ENCODE results near the gene PDP2.

PDP2 gene

DNA sequence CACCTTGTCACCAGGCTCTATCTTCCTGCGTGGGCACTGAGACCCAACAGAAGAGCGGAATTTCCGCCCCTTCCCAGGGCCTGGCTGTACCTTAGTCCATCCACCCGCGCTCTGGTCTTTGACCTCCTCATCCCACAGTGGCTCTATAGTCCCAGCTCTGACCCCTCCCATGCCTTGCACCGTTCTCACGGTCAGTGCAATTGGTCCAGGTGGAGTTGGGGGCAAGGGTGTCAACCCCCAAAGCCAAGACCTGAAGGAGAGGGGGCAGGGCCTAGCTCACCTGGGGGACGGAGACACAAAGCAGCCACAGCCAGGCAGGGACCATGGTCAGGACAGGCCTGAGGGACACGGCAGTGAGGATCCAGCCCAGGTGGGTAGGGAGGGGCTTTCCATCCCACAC is 37.4 kb downstream of the PDP2 start:
- H3K27me3 ChIP-seq (ENCODE audit: insufficient read depth, poor library complexity, severe bottlenecking), result peaks cover 5% of the 10 kb centered on the region
- no peak overlapping the region for H3K4me3 ChIP-seq (replicated peaks; ENCODE audit: insufficient read depth, low read length)
- no peak for DNase-seq (ENCODE audit: low read depth in 1 of 2, low spot score in 1 of 2)
- no peak overlapping the region for H3K27ac ChIP-seq (replicated peaks)
- TF ChIP-seq REST (IDR thresholded peaks at IDR 0.05; ENCODE audit: insufficient replicate concordance, low read depth) (no peak), GABPA (IDR thresholded peaks at IDR 0.05; ENCODE audit: low read depth) (no peak), SPI1 (IDR thresholded peaks at IDR 0.05; ENCODE audit: borderline replicate concordance, low read depth) (no peak), POLR2AphosphoS5 (IDR thresholded peaks at IDR 0.05; ENCODE audit: low read depth) (no peak)
- TF ChIP-seq, protein P1, sequence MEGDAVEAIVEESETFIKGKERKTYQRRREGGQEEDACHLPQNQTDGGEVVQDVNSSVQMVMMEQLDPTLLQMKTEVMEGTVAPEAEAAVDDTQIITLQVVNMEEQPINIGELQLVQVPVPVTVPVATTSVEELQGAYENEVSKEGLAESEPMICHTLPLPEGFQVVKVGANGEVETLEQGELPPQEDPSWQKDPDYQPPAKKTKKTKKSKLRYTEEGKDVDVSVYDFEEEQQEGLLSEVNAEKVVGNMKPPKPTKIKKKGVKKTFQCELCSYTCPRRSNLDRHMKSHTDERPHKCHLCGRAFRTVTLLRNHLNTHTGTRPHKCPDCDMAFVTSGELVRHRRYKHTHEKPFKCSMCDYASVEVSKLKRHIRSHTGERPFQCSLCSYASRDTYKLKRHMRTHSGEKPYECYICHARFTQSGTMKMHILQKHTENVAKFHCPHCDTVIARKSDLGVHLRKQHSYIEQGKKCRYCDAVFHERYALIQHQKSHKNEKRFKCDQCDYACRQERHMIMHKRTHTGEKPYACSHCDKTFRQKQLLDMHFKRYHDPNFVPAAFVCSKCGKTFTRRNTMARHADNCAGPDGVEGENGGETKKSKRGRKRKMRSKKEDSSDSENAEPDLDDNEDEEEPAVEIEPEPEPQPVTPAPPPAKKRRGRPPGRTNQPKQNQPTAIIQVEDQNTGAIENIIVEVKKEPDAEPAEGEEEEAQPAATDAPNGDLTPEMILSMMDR (IDR thresholded peaks at IDR 0.05; ENCODE audit: insufficient read depth, low read length), result no peak

- peaks cover 8% of the 10 kb centered on the region for H3K27me3 ChIP-seq (ENCODE audit: insufficient read depth, poor library complexity, severe bottlenecking)
These were observed 38.0 kb downstream of the PDP2 start for GRCh38 chr16:66918355-66918754.

DNA sequence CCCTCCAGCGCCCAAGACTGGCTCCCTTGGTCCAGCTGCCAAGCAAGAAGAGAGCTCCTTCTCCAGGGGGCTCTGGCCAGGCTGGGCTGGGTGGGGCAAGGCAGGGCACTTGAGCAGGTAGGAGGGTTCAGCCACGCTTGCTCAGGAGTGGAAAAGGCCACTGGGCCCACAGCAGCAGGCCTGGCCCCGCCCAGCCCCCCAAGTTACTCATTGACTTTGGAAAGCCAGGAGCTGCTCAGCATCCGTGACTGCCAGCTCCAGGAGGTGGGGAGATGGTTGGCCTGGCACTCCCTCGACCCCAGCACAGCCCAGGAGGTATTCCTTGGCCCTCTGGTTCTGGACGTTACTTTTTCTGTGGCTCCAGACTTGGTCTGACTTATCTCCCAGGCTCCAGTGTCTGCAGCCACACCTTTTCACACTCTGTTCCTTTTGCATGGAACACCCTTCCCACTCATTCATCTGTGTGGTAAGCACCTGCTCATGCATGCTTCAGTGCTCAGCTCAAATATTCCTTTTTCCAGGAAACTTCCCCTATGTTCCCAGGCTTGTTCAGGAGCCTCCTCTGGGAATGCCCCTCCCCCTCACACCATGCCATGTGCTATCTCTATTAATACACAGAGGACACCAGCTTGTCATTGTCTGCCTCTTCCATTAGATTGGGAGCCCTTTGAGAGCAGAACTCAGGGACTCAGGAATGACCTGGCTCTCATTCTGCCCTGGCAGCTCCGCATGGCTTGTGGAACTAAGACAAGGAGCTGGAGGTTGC is 38.7 kb downstream of the PDP2 start, which contains the start of gene CDH16:
Gene CDH16 (minus strand): TSS at position 83 of the 766 bp plus-strand sequence. CDS start 820 bp downstream, outside the sequence.
- Histone ChIP-seq H3K27ac (replicated peaks) (no peak within 1 kb of the TSS), H3K27me3 (ENCODE audit: insufficient read depth, poor library complexity, severe bottlenecking) (peaks cover 14% of the 10 kb centered on the region), H3K4me3 (replicated peaks; ENCODE audit: insufficient read depth, low read length) (no peak within 1 kb of the TSS)
- TF ChIP-seq, protein P1 (IDR thresholded peaks at IDR 0.05; ENCODE audit: insufficient read depth, low read length), result no peak
- no peak for TF ChIP-seq POLR2AphosphoS5 (IDR thresholded peaks at IDR 0.05; ENCODE audit: low read depth)
- no peak for TF ChIP-seq REST (IDR thresholded peaks at IDR 0.05; ENCODE audit: insufficient replicate concordance, low read depth)
- no peak for DNase-seq (ENCODE audit: low read depth in 1 of 2, low spot score in 1 of 2)

More at GRCh38 chr16:66918355-66918754, 38.0 kb downstream of the PDP2 start:
- TF ChIP-seq REST (IDR thresholded peaks at IDR 0.05; ENCODE audit: insufficient replicate concordance, low read depth), result no peak
- TF ChIP-seq, protein P1 (IDR thresholded peaks at IDR 0.05; ENCODE audit: insufficient read depth, low read length), result no peak
- TF ChIP-seq SPI1 (IDR thresholded peaks at IDR 0.05; ENCODE audit: borderline replicate concordance, low read depth), result no peak
- no peak for TF ChIP-seq GABPA (IDR thresholded peaks at IDR 0.05; ENCODE audit: low read depth)
- no peak for TF ChIP-seq POLR2AphosphoS5 (IDR thresholded peaks at IDR 0.05; ENCODE audit: low read depth)
- Histone ChIP-seq H3K4me3 (replicated peaks; ENCODE audit: insufficient read depth, low read length) (no peak overlapping the region), H3K27ac (replicated peaks) (no peak overlapping the region)
- no peak for DNase-seq (ENCODE audit: low read depth in 1 of 2, low spot score in 1 of 2)

All from HL-60 (cell line).